Mononuclear cell (primary cell): Measurements from ENCODE around the gene CNTN4. TPM values are rescaled to one million over a fixed set of nuclear protein-coding genes. Genes with fewer than 3 reads are reported as not detected.
"Not testable (repeated sequence)": the region's sequence is repeated elsewhere in the genome, so short reads cannot be mapped to it uniquely, and the experiment has no call there.

Experiments used
- H3K27me3 ChIP-seq: 2 replicates; pipeline ENCODE4 v1.6.0; 2011; ENCODE audit warnings: low read length, control low read depth; ENCODE audit not compliant: insufficient read depth
- H3K4me1 ChIP-seq: 2 replicates; pipeline ENCODE4 v1.5.1; 2011; ENCODE audit warnings: mild to moderate bottlenecking, low read length, control low read depth; ENCODE audit not compliant: insufficient read depth
- H3K4me3 ChIP-seq: 2 replicates; pipeline ENCODE4 v1.5.1; 2011; ENCODE audit warnings: mild to moderate bottlenecking, low read length, moderate library complexity
- H3K9me3 ChIP-seq: 2 replicates; pipeline ENCODE4 v1.5.1; 2011; ENCODE audit warnings: low read depth, mild to moderate bottlenecking, control low read depth, low read length
- total RNA-seq: library from RNA; depleted of rRNA; stranded (reverse); fragments of >200 nt; gene quantifications from one replicate; pipeline ENCODE4 v1.2.3, GENCODE V29; 2012

The CNTN4 gene
- total RNA-seq, 1 donor, result not detected

DNA sequence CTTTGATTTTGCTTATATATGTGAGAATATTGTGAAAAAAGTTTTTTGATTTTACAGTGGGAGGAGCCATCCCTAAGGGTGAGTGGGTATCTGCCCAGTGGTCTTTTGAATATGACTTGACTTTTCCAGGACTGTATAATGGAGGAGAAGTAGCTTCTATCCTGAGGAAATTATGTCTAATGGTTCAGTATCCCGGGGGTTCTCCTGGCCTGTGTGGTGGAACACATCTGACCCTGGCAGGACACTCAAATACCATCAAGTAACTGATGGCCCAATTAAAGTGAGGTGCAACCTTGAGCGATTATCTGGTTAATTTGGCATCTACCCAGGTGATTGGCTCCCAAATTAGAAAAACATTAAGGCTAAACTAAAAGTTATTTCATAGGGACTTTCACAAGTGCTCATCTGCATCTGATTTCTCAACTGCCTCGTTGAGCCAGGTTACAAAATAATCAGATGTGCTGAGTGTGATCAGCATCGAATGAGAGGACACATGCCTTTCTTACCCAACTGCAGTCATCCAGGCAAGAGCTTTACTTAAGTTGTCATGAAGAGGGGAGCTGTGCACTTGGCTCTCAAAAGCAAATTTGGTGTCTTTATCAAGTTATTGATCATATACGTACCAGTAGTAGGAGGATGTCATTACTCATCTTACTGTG is 810.2 kb downstream of the CNTN4 start:
- no peaks in the 10 kb centered on the region for H3K4me1 ChIP-seq
- no peaks in the 10 kb centered on the region for H3K27me3 ChIP-seq
- no peak overlapping the region for H3K4me3 ChIP-seq
- no peaks in the 10 kb centered on the region for H3K9me3 ChIP-seq

- H3K27me3 ChIP-seq, result no peaks in the 10 kb centered on the region
- no peaks in the 10 kb centered on the region for H3K4me1 ChIP-seq
Measured at GRCh38 chr3:2910997-2911396, 812.3 kb downstream of the CNTN4 start.

GRCh38 chr3:2915826-2916225 is 817.2 kb downstream of the CNTN4 start:
- no peak overlapping the region for H3K4me3 ChIP-seq
- H3K9me3 ChIP-seq, result no peaks in the 10 kb centered on the region
- H3K27me3 ChIP-seq, result no peaks in the 10 kb centered on the region
- H3K4me1 ChIP-seq, result no peaks in the 10 kb centered on the region

More at GRCh38 chr3:2910997-2911396, 812.3 kb downstream of the CNTN4 start:
- no peaks in the 10 kb centered on the region for H3K9me3 ChIP-seq
- H3K4me3 ChIP-seq, result no peak overlapping the region

- H3K4me1 ChIP-seq, H3K9me3 ChIP-seq, H3K27me3 ChIP-seq, H3K4me3 ChIP-seq: not testable (repeated sequence)
Measured at GRCh38 chr3:2916640-2917039, 818.0 kb downstream of the CNTN4 start.

GRCh38 chr3:2920103-2920502 is 821.4 kb downstream of the CNTN4 start:
- no peaks in the 10 kb centered on the region for H3K4me1 ChIP-seq
- no peaks in the 10 kb centered on the region for H3K9me3 ChIP-seq
- H3K4me3 ChIP-seq, result no peak overlapping the region
- no peaks in the 10 kb centered on the region for H3K27me3 ChIP-seq

GRCh38 chr3:2921452-2921851 is 822.8 kb downstream of the CNTN4 start:
- H3K4me1 ChIP-seq, result no peaks in the 10 kb centered on the region
- no peaks in the 10 kb centered on the region for H3K27me3 ChIP-seq
- no peaks in the 10 kb centered on the region for H3K9me3 ChIP-seq
- no peak overlapping the region for H3K4me3 ChIP-seq

DNA sequence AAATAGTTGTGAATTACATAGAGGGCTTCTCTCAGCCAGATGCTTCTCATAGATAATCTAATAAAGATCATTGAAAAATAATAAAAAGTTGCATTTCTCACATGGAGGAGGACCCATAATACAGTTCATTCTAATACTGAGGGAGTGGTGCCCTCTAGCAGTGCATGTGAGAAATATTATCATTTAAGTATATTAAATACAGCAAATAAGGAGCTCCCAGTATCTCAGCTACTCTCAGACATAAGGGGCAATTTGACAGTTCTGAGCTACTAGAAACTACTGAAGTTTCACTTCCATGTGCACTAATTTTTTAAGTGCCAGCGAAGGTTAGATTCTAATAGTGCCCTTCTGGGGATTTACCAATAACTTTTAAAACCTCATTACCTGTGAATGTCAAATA is 823.2 kb downstream of the CNTN4 start:
- no peak overlapping the region for H3K4me3 ChIP-seq
- no peaks in the 10 kb centered on the region for H3K9me3 ChIP-seq

GRCh38 chr3:2923390-2923789 is 824.7 kb downstream of the CNTN4 start:
- Histone ChIP-seq H3K9me3 (no peaks in the 10 kb centered on the region), H3K4me3 (no peak overlapping the region), H3K4me1 (no peaks in the 10 kb centered on the region), H3K27me3 (no peaks in the 10 kb centered on the region)

More for the DNA sequence above, 823.2 kb downstream of the CNTN4 start:
- Histone ChIP-seq H3K27me3 (no peaks in the 10 kb centered on the region), H3K4me1 (no peaks in the 10 kb centered on the region)

- Histone ChIP-seq H3K9me3 (no peaks in the 10 kb centered on the region), H3K4me1 (no peaks in the 10 kb centered on the region), H3K4me3 (no peak overlapping the region), H3K27me3 (no peaks in the 10 kb centered on the region)
Measured at GRCh38 chr3:2927259-2927658, 828.6 kb downstream of the CNTN4 start.

- no peak overlapping the region for H3K4me3 ChIP-seq
- no peaks in the 10 kb centered on the region for H3K27me3 ChIP-seq
- H3K4me1 ChIP-seq, result no peaks in the 10 kb centered on the region
- H3K9me3 ChIP-seq, result no peaks in the 10 kb centered on the region
Measured at GRCh38 chr3:2929574-2929973, 830.9 kb downstream of the CNTN4 start.

DNA sequence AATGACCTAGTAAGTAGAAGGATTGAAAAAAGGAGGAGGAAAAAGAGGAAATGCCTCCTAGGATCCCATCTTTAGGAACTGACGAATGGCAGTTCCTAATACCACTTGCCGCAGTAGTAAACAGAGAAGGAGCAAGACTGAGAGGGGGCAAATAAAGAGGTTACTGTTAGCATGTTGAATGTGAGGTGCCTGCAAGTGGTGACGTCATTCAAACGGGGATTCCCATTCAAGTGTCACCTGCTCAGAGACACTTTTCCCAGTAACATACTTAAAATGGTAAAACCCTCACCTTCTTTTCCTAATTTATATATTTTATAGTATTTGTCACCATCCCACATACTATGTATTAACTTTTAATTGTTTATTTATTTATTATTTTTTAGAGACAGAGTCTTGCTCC is 832.6 kb downstream of the CNTN4 start:
- Histone ChIP-seq H3K27me3 (no peaks in the 10 kb centered on the region), H3K4me3 (no peak overlapping the region), H3K4me1 (no peaks in the 10 kb centered on the region), H3K9me3 (no peaks in the 10 kb centered on the region)

- H3K4me3 ChIP-seq, result no peak overlapping the region
- no peaks in the 10 kb centered on the region for H3K9me3 ChIP-seq
- no peaks in the 10 kb centered on the region for H3K27me3 ChIP-seq
- H3K4me1 ChIP-seq, result no peaks in the 10 kb centered on the region
Measured at GRCh38 chr3:2934541-2934940, 835.9 kb downstream of the CNTN4 start.

- Histone ChIP-seq H3K27me3 (no peaks in the 10 kb centered on the region), H3K4me3 (no peak overlapping the region), H3K4me1 (no peaks in the 10 kb centered on the region), H3K9me3 (no peaks in the 10 kb centered on the region)
Measured at GRCh38 chr3:2937055-2937454, 838.4 kb downstream of the CNTN4 start.

DNA sequence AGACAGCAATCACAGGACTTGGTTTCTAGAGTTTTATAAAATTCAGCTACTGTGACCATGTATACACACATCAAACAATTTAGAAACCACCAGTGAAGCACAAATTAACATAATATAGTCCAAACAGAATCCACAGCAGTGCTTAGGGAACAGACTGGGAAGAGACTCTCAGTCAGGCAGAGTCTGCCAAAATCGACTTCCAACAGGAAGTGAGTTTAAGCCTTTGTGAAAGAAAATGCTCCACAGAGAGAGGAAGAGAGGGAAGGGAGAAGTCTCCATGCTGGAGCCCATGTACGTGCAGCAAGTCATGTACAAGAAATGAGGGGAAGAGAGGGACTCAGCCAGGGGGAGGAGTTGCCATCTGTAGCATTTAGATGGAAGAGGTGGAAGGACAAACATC is 838.9 kb downstream of the CNTN4 start:
- Histone ChIP-seq H3K4me3 (no peak overlapping the region), H3K27me3 (no peaks in the 10 kb centered on the region), H3K4me1 (no peaks in the 10 kb centered on the region), H3K9me3 (no peaks in the 10 kb centered on the region)

GRCh38 chr3:2938711-2939110 is 840.0 kb downstream of the CNTN4 start:
- Histone ChIP-seq H3K27me3 (no peaks in the 10 kb centered on the region), H3K4me1 (no peaks in the 10 kb centered on the region), H3K9me3 (no peaks in the 10 kb centered on the region), H3K4me3 (no peak overlapping the region)

DNA sequence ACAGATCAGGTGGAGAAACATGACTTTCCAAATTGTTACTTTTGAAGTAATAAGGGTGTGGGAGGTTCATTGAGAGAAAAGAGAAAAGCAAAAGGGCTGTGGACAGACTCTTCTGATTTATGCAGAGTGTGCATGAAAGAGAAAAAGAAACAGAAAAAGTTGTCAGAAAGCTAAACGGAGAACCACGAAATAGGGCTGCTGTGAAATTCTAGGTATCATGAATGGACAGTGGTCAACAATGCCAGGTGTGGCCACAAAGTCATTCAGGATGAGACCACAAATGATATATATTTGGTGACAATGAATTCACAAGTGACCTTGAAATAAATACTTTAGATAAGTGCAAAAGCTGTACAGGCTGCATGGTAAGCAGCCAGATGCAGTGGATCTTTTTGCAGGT is 841.4 kb downstream of the CNTN4 start:
- H3K9me3 ChIP-seq, result no peaks in the 10 kb centered on the region
- no peak overlapping the region for H3K4me3 ChIP-seq
- no peaks in the 10 kb centered on the region for H3K4me1 ChIP-seq
- H3K27me3 ChIP-seq, result no peaks in the 10 kb centered on the region
